Kidney glomerular epithelial cell (primary cell): ENCODE measurements around the gene NCOA3.
"Not testable (repeated sequence)": the region's sequence is repeated elsewhere in the genome, so short reads cannot be mapped to it uniquely, and the experiment has no call there.

Experiments used
- DNase-seq: peaks from one replicate; lab custom pipeline; 2025; lab: John Stamatoyannopoulos, UW

Gene NCOA3

DNA sequence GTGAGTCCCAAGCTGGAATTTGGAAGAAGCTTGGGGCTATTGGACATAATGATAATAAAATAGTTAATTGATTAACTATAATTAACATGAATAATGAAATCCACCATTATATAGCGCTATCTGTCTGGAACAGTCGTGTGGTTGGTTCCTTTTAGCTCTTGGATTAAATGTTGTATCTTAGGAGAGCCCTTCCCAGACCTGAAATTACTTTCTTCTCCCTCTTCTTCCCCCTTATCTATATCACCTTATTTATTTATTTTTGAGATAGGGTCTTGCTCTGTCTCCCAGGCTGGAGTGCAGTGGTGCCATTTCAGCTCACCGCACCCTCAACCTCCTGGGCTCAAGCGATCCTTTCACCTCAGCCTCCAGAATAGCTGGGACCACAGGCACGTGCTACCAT, 64.6 kb downstream of the NCOA3 start:
- DNase-seq, result no peak

DNA sequence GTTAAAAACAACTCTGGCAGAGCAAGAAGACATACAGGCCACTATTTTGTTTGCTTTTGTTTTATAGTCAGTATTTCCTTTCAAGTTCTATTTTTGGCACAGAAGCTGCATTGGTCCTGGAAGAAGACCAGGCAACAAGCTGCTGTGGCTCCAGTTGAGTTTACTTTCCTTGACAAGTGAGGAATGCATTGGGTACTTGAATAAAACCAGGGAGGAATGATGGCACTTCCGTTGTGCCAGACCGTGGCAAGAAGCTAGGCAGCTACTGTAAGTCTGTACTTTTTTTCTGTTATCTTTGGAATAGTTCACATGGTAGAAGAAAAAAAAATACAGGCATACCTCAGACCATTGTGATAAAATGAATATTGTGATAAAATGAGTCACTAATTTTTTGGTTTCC, 66.3 kb downstream of the NCOA3 start:
- peak; percentile 72 for DNase-seq

DNA sequence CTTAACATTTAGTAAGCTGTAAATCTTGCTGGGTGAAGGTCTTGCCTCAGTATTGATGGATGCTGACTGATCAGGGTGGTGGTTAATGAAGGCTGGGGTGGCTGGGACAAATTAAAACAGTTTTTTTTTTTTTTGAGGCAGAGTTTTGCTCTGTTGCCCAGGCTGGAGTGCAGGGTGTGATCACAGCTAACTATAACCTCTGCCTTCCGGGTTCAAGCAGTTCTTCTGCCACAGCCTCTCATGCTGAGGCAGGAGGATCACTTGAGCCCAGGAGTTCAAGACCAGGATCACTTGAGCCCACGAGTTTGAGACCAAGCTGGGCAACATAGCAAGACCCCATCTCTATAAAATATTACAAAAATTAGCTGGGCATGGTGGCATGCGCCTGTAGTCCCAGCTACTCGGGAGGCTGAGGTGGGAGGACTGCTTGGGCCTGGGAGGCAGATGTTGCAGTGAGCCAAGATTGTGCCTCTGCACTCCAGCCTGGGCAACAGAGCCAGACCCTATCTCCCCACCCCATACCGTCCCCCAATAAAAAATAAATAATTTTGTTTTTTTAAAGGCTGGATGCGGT, 67.2 kb downstream of the NCOA3 start:
- no peak for DNase-seq

DNA sequence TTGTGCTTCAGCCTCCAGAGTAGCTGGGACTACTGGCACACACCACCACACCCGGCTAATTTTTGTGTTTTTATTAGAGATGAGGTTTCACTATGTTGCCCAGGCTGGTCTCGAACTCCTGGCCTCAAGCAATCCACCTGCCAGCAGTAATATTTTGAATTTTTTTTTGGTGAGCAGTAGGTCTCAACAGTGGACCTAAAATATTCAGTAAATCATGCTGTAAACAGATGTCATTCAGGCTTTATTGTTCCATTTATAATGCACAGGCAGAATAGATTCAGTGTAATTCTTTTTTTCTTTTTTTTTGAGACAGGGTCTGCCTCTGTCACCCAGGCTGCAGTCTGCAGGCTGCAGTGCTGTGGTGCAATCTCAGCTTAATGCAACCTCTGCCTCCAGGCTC, 69.7 kb downstream of the NCOA3 start:
- DNase-seq, result no peak

DNA sequence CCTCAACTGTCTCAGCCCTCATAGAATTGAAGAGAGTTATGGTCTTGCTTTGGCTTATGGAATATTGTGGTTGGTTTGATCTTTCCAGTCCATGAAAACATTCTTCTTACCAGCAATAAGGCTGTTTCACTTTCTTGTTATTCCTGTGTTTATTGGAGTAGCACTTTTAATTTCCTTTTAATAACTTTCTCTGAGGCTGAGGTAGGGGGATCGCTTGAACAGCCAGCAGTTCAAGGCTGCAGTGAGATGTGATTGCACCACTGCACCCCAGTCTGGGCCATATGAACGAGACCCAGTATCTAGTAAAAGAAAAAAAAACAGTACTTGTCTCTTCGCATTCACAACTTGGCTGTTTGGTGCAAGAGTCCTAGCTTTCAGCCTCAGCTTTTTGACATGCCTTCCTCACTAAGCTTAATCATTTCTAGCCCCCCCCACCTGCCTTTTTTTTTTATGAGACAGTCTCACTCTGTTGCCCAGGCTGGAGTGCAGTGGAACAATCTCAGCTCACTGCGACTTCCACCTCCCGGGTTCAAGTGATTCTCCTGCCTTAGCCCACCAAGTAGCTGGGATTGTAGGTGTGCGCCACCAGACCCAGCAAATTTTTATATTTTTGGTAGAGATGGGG, 70.5 kb downstream of the NCOA3 start:
- no peak for DNase-seq

DNA sequence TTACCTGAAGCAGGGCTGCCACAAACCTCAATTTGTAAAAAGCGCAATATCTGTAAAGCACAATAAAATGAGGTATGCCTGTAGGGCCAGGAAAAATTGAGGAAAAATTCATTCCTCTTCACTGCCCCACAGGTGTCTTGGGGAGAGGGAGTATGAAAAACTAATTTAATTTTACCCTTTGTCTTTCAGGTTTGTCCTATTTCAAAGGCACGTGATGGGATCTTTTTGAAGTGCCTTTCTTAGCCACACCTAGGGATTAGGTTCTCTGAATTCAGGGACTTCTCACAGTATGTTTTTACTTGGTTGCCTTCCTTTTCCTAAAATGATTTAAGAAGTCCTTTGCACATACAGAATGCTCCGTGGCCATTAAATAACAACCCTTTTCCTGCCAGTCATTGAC, 71.9 kb downstream of the NCOA3 start:
- no peak for DNase-seq

DNA sequence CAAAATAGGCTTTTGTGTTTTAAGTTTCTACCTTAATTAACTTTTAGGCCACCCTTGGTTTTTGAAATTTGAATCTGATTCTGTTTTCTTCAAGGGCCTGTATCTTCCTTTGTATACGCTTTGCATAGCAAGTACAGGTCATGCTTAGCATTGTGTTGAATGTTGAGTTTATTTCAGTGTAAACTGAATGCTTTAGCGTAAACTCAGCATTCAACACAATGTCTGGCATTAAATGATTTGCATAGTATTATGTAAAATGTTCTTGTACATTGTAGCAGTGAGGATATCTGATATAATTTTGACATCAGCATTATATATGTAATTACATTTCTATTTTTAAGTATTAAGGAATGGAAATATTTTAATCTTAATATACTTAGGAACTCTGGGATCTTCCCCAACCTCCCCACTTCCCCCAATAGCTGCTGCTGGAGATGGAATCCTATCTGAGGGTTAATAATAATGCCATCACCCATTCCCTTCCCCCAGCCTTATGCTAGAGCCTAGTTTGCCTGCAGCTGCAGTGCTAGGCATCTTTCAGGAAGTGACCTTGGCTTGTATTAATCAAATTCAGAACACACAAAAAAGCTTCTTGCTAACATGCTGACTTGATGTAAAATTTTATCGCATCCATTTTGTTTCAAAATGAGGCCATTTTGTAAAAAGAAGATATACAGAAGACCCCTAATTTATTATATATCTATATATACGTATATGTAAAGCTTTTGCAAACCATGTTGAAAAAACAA, 73.1 kb downstream of the NCOA3 start:
- no peak for DNase-seq

DNA sequence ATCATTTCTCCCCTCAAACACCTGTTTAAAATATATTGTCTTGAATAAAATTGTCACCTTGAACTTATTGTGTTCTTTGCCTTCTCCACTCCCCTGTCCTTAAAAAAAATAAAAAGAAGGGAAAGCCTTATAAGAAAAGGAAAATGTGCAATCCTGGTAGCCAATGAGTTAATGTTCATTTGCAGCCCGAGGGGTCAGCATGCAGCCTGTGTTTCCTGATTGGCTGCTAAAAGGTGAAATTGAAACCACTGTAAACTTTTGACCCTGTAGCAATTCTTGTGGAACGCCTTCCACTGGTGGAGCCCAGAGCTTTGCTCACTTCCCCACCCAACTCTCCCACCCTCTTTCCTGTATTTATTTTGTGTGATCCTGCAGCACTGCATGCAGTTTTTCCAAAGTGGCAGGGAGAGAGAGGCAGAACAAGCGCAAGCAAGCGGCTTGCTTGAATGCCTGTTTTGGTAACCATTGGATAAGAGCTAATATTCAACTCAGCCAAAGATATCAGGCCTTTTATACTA, 74.9 kb downstream of the NCOA3 start:
- peak; percentile 72 for DNase-seq

DNA sequence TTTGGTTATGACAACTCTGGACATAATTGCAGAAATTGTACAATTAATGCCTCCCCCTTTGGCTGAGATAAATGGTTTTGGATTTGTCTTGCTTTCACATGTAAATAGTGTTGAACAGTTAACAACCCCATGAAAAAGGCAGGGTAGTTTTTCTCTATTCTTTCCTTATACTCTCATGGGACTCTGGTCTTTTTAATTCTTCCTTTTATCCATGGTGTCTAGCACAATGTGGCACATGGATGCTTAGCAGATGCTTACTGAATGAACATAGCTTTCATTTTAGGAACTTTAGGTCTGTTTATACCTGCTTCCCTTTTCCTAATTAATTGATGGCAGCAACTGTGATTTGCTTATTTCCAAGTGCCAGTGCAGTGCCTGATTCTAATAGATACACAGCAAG, 75.6 kb downstream of the NCOA3 start:
- no peak for DNase-seq

DNA sequence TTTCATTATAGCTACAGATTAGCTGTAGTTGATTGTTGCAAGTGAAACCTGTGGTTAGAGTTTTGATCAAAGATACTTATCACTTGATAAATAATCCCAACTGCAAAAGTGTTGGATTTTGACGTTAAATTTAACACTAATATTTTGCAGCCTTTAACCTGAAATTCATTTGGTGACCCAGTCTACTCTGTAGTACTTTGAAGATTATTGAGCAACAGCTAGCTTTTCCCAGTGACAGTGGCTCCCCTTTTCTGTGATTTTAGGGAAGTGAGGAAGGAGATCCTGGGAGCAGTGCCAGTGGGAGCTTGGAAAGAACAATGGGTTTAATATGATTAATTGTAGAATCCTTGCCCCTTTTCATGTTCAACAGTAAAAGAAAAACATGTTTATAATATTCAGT, 76.9 kb downstream of the NCOA3 start:
- no peak for DNase-seq

DNA sequence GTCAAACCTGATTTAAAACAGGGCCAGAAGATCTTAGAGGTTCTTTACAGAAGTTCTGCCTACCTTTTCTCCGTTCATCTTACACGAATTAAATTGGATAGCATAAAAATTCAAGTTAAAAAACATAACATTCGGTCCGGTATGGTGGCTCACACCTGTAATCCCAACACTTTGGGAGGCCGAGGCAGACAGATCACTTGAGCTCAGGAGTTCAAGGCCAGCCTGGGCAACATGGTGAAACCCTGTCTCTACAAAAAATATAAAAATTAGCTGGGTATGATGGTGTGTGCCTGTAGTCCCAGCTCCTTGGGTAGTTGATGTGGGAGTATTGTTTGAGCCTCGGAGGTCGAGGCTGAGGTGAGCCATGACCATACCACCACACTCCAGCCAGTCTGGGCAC, 79.0 kb downstream of the NCOA3 start:
- not testable (repeated sequence) for DNase-seq

DNA sequence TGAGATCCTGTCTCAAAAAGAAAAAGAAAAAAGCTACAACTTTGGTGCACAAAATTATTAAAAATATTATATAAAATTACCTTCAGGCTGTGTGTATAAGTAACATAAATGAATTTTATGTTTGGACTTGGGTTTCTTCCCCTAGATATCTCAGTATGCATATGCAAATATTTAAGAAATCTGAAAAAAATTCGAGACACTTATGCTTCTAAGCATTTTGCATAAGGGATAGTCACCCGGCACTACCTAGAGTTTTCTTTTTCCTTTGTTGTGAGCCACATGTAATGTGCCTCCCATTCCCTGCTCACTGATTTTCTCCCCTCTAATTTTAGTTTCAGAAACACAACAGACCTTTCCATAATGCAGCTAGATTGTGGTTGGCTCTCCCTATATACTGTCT, 79.4 kb downstream of the NCOA3 start:
- no peak for DNase-seq

DNA sequence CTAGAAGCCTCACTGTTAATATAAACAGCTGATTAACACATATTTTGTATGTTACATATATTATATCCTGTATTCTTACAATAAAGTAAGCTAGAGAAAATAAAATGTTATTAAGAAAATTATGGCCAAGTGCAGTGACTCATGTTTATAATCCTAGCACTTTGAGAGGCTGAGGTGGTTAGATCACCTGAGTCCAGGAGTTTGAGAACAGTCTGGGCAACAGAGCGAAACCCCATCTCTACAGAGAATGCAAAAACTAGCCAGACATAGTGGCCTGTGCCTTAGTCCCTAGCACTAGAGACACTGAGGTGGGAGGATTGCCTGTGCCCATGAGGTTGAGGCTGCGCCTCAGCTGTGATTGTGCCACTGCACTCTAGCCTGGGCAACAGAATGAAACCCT, 81.9 kb downstream of the NCOA3 start:
- no peak for DNase-seq

DNA sequence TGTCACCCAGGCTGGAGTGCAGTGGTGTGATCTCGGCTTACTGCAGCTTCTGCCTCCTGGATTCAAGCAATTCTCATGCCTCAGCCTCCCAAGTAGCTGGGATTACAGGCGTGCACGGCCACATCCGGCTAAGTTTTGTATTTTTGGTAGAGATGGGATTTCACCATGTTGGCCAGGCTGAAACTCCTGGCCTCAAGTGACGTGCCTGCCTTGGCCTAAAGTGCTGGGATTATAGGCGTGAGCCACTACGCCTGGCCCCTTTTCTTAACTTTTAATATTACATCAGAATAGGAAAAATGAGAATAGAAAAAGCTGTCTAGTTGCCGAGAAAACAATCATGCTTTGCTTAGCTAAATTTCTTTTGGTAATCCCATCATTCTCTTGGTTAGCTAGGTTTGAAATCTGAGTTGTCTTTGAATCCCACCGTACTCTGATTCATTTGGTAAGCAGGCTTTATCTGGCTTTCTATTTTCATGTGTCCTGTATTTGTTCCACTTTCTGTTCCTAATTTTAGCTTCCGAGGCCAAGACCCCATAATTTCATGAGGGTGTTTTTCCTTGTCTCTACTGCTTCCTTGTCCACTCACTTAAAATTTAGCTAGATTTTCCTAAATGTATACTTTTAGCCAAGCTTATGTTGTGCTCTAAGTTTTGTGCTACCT, 83.5 kb downstream of the NCOA3 start:
- DNase-seq, result no peak

DNA sequence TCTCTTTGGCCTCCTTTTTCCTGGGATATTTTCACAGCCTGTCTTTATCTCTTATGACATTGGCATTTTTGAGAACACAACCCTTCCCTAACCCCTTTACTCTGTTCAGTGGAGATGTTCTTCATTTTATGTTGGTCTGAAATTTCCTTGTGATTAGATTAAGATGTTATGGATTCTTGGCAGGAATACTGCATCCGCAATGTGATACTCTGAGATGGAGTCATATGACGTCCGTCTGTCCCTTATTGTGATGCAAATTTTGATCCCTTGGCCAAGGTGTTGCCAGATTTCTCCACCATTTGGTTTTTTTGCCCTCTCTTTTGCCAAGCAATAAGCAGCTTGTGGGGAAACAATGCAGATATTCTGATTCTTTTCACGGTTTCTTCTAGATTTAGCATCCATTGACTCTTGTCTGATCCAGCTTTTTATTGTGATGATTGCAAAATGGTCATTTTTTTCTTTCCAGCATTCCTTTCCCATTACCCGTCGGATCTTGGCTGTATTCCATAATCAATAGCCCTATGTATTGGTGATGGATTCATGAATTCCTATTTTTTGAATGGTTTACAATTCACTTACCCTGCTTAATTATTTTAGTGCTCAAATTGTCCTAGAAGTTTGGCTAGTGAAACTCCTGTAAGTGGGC, 85.1 kb downstream of the NCOA3 start:
- no peak for DNase-seq

DNA sequence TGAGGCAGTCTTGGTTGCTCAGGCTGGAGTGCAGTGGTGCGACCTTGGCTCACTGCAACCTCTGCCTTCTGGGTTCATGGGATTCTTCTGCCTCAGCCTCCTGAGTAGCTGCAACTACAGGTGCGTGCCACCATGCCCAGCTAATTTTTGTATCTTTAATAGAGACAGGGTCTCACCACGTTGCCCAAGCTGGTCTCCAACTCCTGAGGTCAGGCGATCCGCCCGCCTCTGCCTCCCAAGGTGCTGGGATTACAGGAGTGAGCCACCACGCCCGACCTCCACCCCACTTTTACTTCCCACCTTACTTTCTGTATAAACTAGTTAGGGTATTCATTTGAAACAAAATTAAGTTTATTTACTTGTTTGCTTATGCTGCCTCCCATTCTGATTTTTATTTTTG, 86.5 kb downstream of the NCOA3 start:
- DNase-seq, result no peak

DNA sequence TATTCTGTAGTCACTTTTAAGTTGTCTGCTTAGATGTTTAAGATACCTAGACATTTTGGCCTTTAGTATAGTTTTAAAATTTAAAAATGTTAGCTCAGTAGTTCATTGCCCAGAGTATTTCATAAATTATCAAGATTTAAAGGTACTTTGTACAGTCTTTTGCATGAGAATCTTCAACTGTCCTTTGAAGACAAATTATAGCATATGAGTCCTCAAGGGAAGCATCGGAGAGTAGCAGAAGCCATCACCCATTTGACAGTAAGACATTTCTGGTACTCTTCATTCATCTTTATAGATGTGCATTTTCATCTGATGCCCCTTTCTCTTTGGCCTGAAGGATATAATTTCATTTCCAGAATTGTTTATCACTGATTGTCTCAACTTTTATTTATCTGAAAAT, 89.5 kb downstream of the NCOA3 start:
- no peak for DNase-seq

DNA sequence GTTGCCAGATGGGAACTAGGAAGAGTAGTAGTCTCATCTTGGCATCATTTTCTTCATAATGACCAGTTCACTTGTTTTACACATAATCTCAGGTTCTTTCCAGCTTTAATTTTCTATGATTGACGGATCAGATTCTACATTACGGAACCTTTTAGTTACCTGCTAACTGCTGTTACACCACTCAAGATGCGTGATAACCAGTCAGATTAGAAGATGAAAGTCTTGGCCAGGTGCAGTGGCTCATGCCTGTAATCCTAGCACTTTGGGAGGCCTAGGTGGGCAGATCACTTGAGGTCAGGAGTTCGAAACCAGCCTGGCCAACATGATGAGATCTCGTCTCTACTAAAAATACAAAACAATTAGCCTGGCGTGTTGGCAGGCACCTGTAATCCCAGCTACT, 92.5 kb downstream of the NCOA3 start:
- DNase-seq, result no peak

DNA sequence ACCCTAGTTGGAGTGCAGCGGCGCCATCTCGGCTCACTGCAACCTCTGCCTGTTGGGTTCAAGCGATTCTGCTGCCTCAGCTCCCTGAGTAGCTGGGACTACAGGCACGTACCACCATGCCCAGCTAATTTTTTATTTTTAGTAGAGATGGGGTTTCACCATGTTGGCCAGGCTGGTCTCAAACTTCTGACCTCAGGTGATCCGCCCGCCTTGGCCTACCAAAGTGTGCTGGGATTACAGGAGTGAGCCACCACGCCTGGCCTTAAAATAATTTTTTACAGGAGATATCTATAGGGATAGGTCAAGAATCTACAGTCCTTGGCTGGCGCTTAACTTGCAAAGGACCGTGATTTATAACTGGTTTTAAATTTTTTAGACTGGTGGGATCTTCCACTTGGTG, 93.5 kb downstream of the NCOA3 start:
- DNase-seq, result not testable (repeated sequence)

DNA sequence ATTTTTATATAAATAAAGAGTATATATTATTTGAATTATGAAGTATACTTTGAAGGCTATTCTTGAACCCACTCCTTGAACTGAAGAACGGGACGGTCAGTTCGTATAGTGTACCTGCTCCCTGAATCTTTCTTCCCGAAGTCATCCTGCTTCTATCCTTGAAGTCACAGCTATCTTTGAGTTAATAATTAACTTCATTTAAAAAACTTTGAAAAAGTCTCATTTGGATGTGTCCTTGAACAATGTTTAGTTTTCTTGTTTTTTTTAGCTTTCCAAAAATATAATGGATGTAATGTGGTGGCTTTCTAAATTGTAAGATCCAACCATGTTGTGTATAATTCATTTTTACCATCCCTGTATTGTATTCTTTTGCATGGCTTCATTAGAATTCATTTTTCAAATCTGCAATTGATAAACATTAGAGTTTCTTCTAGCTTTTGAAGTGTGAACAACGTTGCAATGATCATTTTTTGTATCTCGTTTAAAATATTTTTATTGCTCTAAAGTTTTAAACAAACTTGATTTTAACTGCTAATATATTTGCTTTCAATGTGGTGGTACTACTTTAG, 94.4 kb downstream of the NCOA3 start:
- no peak for DNase-seq

DNA sequence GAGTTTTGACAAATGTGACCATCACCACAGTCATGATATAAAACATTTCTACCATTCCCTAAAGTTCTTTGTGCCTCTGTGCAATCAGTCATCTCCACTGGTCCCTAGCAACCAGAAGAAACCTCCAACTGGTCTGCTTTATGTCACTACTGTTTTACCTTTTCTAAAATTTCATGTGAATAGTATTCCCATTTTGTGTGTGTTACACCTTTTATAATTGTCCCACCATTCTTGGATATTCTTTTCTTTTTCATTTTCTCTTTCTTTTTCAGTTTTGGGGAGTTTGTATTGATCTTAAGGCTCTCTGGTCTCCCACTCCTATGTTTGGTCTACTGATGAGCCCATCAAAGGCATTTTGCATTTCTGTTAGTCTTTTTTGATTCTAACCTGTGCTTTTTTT, 95.4 kb downstream of the NCOA3 start:
- DNase-seq, result no peak
